Colonic mucosa (tissue), 4 donors: ENCODE data around the gene MED16. TPM values are rescaled to one million over a fixed set of nuclear protein-coding genes. Genes with fewer than 3 reads are reported as not detected.

Experiments used
- DNase-seq: peaks from one replicate; pipeline ENCODE4 v3.0.0-alpha.2; 2020
- H3K27ac ChIP-seq: fragments of 200-600 bp; one replicate; pipeline ENCODE4 v1.8.0; 2021
- H3K27me3 ChIP-seq: fragments of 200-600 bp; one replicate; pipeline ENCODE4 v1.8.0; 2021
- H3K36me3 ChIP-seq: fragments of 200-600 bp; one replicate; pipeline ENCODE4 v1.8.0; 2021
- H3K4me1 ChIP-seq: fragments of 200-600 bp; one replicate; pipeline ENCODE4 v1.8.0; 2021; ENCODE audit warnings: mild to moderate bottlenecking
- H3K4me3 ChIP-seq: fragments of 200-600 bp; one replicate; pipeline ENCODE4 v1.8.0; 2021
- H3K9ac ChIP-seq, 2 donors: one replicate each; pipeline ENCODE4 v1.7.0; 2013; ENCODE audit warnings: control low read depth in 2 of 2, low read depth in 2 of 2, low read length in 2 of 2
- H3K9me3 ChIP-seq: fragments of 200-600 bp; one replicate; pipeline ENCODE4 v1.8.0; 2021
- intact Hi-C: fragments of 100-400 bp; cut with DNase I; formaldehyde crosslinking; loops from one replicate; pipeline ENCODE4 v1.14.1; 2022
- total RNA-seq, 2 donors: library from RNA; stranded (reverse); fragmentation: NEBNext Ultra II Directional in 1 of 2; extraction: Animal tissue kit (Norgen Biotek cat#: 25700) in 1 of 2; gene quantifications; one replicate each; pipeline ENCODE4 v1.2.1, GENCODE V29; 2021
- TF ChIP-seq, protein P1 (sequence below): fragments of 200-600 bp; IDR thresholded peaks from one replicate; pipeline ENCODE4 v1.8.0; 2022; ENCODE audit warnings: antibody characterized with exemption, mild to moderate bottlenecking
- donor health status: healthy.
- donor health status: DM: no; HTN: no; CAD: no.
- donor health status: DM: no; HTN: no; CAD: no.

MED16 gene
- total RNA-seq, 2 donors from 2014 or later: 73.3 to 83.2 TPM

DNA sequence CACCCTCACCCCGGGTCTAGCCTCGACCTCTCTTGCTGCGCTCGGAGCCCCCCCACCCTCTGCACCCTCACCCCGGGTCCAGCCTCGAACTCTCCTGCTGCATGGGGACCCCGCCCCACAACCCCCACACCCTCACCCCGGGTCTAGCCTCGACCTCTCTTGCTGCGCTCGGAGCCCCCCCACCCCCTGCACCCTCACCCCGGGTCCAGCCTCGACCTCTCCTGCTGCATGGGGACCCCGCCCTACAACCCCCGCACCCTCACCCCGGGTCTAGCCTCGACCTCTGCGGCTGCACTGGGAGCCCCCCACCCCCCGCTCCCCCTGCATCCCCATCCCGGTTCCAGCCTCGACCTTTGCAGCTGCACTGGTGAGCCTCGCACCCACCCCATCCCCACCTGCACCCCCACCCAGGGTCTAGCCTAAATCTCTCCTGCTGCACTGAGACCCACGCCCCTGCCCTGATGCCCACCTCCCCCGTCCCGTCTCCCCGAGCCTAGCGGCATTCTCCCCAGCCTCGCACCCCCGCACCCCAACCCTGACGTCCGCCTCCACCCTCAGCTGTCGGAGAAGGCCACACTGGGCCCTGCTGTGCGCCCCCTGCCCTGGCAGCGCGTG is 31.7 kb downstream of the MED16 start:
- no peak for DNase-seq
- Histone ChIP-seq H3K27ac (no peak overlapping the region), H3K36me3 (no peaks in the 10 kb centered on the region), H3K4me3 (no peak overlapping the region), H3K27me3 (peaks cover 9% of the 10 kb centered on the region), H3K9me3 (no peaks in the 10 kb centered on the region), H3K9ac (peak overlapping the region in 1 of 2 donors; percentile 1), H3K4me1 (no peaks in the 10 kb centered on the region)
- intact Hi-C loops: loop anchor here (10.0 kb wide), 1 partner anchor 124 kb away; the partner anchor contains the start of gene WDR18
- TF ChIP-seq, protein P1, sequence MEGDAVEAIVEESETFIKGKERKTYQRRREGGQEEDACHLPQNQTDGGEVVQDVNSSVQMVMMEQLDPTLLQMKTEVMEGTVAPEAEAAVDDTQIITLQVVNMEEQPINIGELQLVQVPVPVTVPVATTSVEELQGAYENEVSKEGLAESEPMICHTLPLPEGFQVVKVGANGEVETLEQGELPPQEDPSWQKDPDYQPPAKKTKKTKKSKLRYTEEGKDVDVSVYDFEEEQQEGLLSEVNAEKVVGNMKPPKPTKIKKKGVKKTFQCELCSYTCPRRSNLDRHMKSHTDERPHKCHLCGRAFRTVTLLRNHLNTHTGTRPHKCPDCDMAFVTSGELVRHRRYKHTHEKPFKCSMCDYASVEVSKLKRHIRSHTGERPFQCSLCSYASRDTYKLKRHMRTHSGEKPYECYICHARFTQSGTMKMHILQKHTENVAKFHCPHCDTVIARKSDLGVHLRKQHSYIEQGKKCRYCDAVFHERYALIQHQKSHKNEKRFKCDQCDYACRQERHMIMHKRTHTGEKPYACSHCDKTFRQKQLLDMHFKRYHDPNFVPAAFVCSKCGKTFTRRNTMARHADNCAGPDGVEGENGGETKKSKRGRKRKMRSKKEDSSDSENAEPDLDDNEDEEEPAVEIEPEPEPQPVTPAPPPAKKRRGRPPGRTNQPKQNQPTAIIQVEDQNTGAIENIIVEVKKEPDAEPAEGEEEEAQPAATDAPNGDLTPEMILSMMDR: no peak

DNA sequence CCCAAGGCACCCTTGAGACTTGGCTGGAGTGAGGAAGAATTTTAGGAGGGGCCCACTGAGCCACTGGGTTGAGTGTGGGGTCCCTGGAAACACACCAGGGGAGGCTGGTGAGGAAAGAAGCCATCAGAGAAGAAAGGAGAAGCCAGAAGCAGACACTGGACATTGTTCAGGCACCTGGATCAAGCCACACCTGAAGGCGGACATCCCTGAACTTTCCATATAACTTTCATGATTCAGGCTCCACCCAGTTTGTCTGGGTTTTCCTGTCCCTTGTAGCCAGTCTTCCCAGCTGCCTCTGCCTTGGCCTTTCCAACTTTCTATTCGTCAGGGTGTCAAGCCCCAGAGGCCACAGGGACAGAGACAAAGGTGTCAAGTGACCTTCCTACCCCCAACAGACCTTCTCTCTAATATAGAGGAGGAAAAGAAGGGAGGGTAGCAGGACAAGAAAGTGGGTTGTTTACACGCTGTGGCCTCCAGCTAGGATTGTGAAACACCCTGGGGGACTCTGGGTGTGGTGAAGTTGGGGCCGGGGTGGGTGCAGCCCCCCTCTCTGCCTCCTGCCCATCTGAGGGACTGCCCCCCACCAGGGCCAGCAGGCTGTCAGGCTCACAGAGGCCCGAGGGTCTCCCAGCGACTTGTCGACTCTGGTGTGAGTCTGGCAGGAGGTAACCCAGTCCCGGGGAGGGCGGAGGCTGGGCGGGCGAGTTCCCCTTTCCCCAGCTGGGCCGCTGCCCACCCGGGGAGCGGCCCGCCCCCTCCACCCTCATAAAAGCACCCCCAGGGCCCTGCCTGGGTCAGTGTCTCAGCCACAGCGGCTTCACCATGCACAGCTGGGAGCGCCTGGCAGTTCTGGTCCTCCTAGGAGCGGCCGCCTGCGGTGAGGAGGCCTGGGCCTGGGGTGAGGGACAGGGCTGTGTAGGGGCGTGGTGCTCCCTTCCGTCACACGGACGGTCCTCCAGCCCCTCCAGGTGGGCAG is 33.8 kb downstream of the MED16 start, which contains the start of gene CFD:
Gene CFD, plus strand, starts transcription at position 797 of the 976 bp plus-strand sequence. Its CDS starts 26 bp downstream, at position 823.
- intact Hi-C loops: loop anchor here (10.0 kb wide), 1 partner anchor 94 kb away; no protein-coding TSS in a partner anchor
- H3K9ac ChIP-seq: peak within 1 kb of the TSS; percentile 38 to 76
- H3K4me1 ChIP-seq: no peaks in the 10 kb centered on the region
- peaks cover 9% of the 10 kb centered on the region for H3K27me3 ChIP-seq
- no peaks in the 10 kb centered on the region for H3K9me3 ChIP-seq
- peak within 1 kb of the TSS; percentile 40 for H3K27ac ChIP-seq
- no peaks in the 10 kb centered on the region for H3K36me3 ChIP-seq
- TF ChIP-seq, protein P1: no peak
- H3K4me3 ChIP-seq: peak within 1 kb of the TSS; percentile 32
- peak; percentile 58 for DNase-seq

DNA sequence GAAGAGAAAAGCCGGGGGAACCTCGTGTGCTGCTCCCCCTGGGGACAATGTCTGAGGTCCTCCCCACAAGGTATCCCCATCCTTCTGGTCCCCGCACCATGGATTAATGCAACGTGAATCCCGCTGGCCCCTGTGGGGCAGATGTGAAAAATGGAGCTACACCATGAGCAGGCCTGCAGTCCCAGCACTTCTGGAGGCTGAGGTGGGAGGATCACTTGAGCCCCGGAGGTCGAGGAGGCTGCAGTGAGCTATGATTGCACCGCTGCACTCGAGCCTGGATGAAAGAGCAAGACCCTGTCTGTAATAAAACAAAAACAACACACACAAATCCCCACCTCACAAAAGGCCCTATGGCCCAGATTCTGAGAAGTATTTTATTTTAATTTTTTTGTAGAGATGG is 34.7 kb downstream of the MED16 start:
- H3K27ac ChIP-seq: no peak overlapping the region
- no peak for DNase-seq

DNA sequence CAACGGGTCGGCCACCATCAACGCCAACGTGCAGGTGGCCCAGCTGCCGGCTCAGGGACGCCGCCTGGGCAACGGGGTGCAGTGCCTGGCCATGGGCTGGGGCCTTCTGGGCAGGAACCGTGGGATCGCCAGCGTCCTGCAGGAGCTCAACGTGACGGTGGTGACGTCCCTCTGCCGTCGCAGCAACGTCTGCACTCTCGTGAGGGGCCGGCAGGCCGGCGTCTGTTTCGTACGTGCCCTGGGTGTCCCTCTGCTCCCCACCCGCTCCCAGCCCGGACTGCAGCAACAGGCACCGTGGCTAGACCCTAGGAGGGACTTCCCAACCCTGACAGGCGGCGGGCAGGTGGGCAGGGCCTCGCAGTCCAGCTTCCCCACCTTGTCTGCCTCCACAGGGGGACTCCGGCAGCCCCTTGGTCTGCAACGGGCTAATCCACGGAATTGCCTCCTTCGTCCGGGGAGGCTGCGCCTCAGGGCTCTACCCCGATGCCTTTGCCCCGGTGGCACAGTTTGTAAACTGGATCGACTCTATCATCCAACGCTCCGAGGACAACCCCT is 37.3 kb downstream of the MED16 start:
- DNase-seq: no peak
- no peaks in the 10 kb centered on the region for H3K36me3 ChIP-seq
- H3K27me3 ChIP-seq: peaks cover 28% of the 10 kb centered on the region
- intact Hi-C loops: loop anchor here (2.0 to 10.0 kb wide), 2 partner anchors 65 to 91 kb away; no protein-coding TSS in a partner anchor
- no peak overlapping the region for H3K4me3 ChIP-seq
- H3K9ac ChIP-seq: no peak overlapping the region
- H3K27ac ChIP-seq: no peak overlapping the region
- H3K4me1 ChIP-seq: no peaks in the 10 kb centered on the region
- no peaks in the 10 kb centered on the region for H3K9me3 ChIP-seq
- TF ChIP-seq, protein P1: no peak

More for the DNA sequence above, 34.7 kb downstream of the MED16 start:
- H3K9me3 ChIP-seq: no peaks in the 10 kb centered on the region
- intact Hi-C loops: loop anchor here (10.0 kb wide), 1 partner anchor 93 kb away; no protein-coding TSS in a partner anchor
- H3K4me1 ChIP-seq: no peaks in the 10 kb centered on the region
- H3K9ac ChIP-seq: no peak overlapping the region
- TF ChIP-seq, protein P1: no peak
- peaks cover 10% of the 10 kb centered on the region for H3K27me3 ChIP-seq
- no peak overlapping the region for H3K4me3 ChIP-seq
- no peaks in the 10 kb centered on the region for H3K36me3 ChIP-seq

DNA sequence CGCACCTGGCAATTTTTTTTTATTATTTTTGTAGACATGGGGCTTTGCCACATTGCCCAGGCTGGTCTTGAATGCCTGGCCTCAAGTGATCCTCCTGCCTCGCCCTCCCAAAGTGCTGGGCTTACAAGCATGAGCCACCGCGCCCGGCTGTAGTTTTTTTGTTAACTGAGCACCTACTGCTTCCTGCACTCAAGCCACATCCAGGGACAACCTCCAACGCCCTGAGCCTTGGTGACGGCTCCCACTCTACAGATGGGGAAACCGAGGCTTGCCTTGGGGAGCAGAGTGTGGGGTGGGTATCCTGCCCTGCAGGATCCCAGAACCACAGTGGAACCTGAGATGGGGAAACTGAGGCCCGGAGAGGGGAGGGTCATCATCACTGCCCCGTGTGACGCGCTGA is 37.8 kb downstream of the MED16 start:
- intact Hi-C loops: loop anchor here (2.0 to 10.0 kb wide), 2 partner anchors 66 to 90 kb away; no protein-coding TSS in a partner anchor
- Histone ChIP-seq H3K4me3 (no peak overlapping the region), H3K27me3 (peaks cover 29% of the 10 kb centered on the region)

More for the DNA sequence above, 37.8 kb downstream of the MED16 start:
- Histone ChIP-seq H3K9ac (no peak overlapping the region), H3K27ac (no peak overlapping the region), H3K9me3 (no peaks in the 10 kb centered on the region), H3K4me1 (no peaks in the 10 kb centered on the region), H3K36me3 (no peaks in the 10 kb centered on the region)
- TF ChIP-seq, protein P1: no peak
- DNase-seq: no peak
